SK-N-SH treated with all-trans-retinoic acid at 6 μM for 48 hours (cell line): ENCODE measurements around the gene CDKN2B-AS1.

Source experiments
- ATAC-seq: fragments of 200-7000 bp; cut with Tn5 transposase; 3 replicates; pipeline ENCODE4 v1.9.1; 2020; ENCODE audit warnings: mild to moderate bottlenecking, moderate library complexity
- ARNTL ChIP-seq: fragments of 450-650 bp; formaldehyde crosslinking; IDR thresholded peaks from 2 replicates; pipeline ENCODE4 v1.5.0; 2020; ENCODE audit warnings: low read depth, mild to moderate bottlenecking, moderate library complexity, borderline replicate concordance
- BACH2 ChIP-seq: fragments of 250-450 bp; sonication (Bioruptor Pico); IDR thresholded peaks from 2 replicates; pipeline ENCODE4 v1.9.0; 2021; ENCODE audit warnings: mild to moderate bottlenecking, borderline replicate concordance
- CSDC2 ChIP-seq: fragments of 250-450 bp; sonication (Bioruptor Pico); IDR thresholded peaks from 2 replicates; pipeline ENCODE4 v1.5.0; 2020; ENCODE audit warnings: mild to moderate bottlenecking, moderate library complexity
- ESRRG ChIP-seq: fragments of 250-450 bp; sonication (Bioruptor Pico); IDR thresholded peaks from 2 replicates; pipeline ENCODE4 v1.6.1; 2021; ENCODE audit warnings: mild to moderate bottlenecking
- GLIS3 ChIP-seq: fragments of 250-450 bp; sonication (Bioruptor Pico); IDR thresholded peaks from 2 replicates; pipeline ENCODE4 v1.5.0; 2020; ENCODE audit warnings: mild to moderate bottlenecking, moderate library complexity
- ISL1 ChIP-seq: fragments of 250-450 bp; sonication (Bioruptor Pico); IDR thresholded peaks from 2 replicates; pipeline ENCODE4 v2.1.2; 2022; ENCODE audit warnings: mild to moderate bottlenecking, moderate library complexity
- OSR1 ChIP-seq: fragments of 250-450 bp; sonication (Bioruptor Pico); IDR thresholded peaks from 2 replicates; pipeline ENCODE4 v1.8.0; 2022; ENCODE audit warnings: moderate library complexity, mild to moderate bottlenecking, inconsistent platforms
- PATZ1 ChIP-seq: fragments of 250-450 bp; sonication (Bioruptor Pico); IDR thresholded peaks from 2 replicates; pipeline ENCODE4 v1.8.0; 2020; ENCODE audit warnings: mild to moderate bottlenecking, moderate library complexity, borderline replicate concordance
- PPARA ChIP-seq: fragments of 250-450 bp; sonication (Bioruptor Pico); IDR thresholded peaks from 2 replicates; pipeline ENCODE4 v1.5.0; 2020; ENCODE audit warnings: mild to moderate bottlenecking, borderline replicate concordance
- RARB ChIP-seq: fragments of 250-450 bp; sonication (Bioruptor Pico); IDR thresholded peaks from 2 replicates; pipeline ENCODE4 v1.8.0; 2021; ENCODE audit warnings: mild to moderate bottlenecking, moderate library complexity
- SNAI2 ChIP-seq: fragments of 250-450 bp; sonication (Bioruptor Pico); IDR thresholded peaks from 2 replicates; pipeline ENCODE4 v1.5.0; 2020; ENCODE audit warnings: mild to moderate bottlenecking, moderate library complexity
- TCF4 ChIP-seq: fragments of 250-450 bp; sonication (Bioruptor Pico); IDR thresholded peaks from 2 replicates; pipeline ENCODE4 v1.8.0; 2021; ENCODE audit warnings: mild to moderate bottlenecking, moderate library complexity, borderline replicate concordance
- TOX ChIP-seq: fragments of 250-450 bp; sonication (Bioruptor Pico); IDR thresholded peaks from 2 replicates; pipeline ENCODE4 v1.8.0; 2021; ENCODE audit warnings: mild to moderate bottlenecking, moderate library complexity, borderline replicate concordance
- ZC3H10 ChIP-seq: fragments of 250-450 bp; sonication (Bioruptor Pico); IDR thresholded peaks from 2 replicates; pipeline ENCODE4 v1.5.1; 2021; ENCODE audit warnings: mild to moderate bottlenecking, moderate library complexity
- ZFP3 ChIP-seq: fragments of 250-450 bp; sonication (Bioruptor Pico); IDR thresholded peaks from 2 replicates; pipeline ENCODE4 v1.5.0; 2020; ENCODE audit warnings: mild to moderate bottlenecking, moderate library complexity
- ZNF565 ChIP-seq: fragments of 450-650 bp; formaldehyde crosslinking; conservative IDR thresholded peaks from 2 replicates; pipeline ENCODE4 v1.5.0; 2020; ENCODE audit warnings: low read depth, mild to moderate bottlenecking, moderate library complexity
- ZNF70 ChIP-seq: fragments of 450-650 bp; formaldehyde crosslinking; IDR thresholded peaks from 2 replicates; pipeline ENCODE4 v1.5.0; 2020; ENCODE audit warnings: mild to moderate bottlenecking, moderate library complexity
- TF ChIP-seq, protein P1 (sequence below): fragments of 250-450 bp; sonication (Bioruptor Pico); IDR thresholded peaks from 2 replicates; pipeline ENCODE4 v1.5.0; 2020; ENCODE audit warnings: mild to moderate bottlenecking, moderate library complexity
- TF ChIP-seq, protein P2 (sequence below): fragments of 250-450 bp; sonication (Bioruptor Pico); IDR thresholded peaks from 2 replicates; pipeline ENCODE4 v1.5.1; 2020; ENCODE audit warnings: low read depth, mild to moderate bottlenecking, moderate library complexity
- TF ChIP-seq, protein P3 (sequence below): fragments of 250-450 bp; sonication (Bioruptor Pico); IDR thresholded peaks from 2 replicates; pipeline ENCODE4 v1.5.1; 2021; ENCODE audit warnings: mild to moderate bottlenecking, moderate library complexity

Gene CDKN2B-AS1

GRCh38 chr9:22073349-22073748 is 78.8 kb downstream of the CDKN2B-AS1 start (continued):
- TF ChIP-seq ESRRG: no peak
- TF ChIP-seq SNAI2 (CRISPR knock-in tag): no peak
- no peak for TF ChIP-seq TOX (CRISPR knock-in tag)
- no peak for TF ChIP-seq ARNTL (CRISPR knock-in tag)
- no peak for TF ChIP-seq ZNF70
- no peak for TF ChIP-seq GLIS3 (CRISPR knock-in tag)
- TF ChIP-seq, protein P1, sequence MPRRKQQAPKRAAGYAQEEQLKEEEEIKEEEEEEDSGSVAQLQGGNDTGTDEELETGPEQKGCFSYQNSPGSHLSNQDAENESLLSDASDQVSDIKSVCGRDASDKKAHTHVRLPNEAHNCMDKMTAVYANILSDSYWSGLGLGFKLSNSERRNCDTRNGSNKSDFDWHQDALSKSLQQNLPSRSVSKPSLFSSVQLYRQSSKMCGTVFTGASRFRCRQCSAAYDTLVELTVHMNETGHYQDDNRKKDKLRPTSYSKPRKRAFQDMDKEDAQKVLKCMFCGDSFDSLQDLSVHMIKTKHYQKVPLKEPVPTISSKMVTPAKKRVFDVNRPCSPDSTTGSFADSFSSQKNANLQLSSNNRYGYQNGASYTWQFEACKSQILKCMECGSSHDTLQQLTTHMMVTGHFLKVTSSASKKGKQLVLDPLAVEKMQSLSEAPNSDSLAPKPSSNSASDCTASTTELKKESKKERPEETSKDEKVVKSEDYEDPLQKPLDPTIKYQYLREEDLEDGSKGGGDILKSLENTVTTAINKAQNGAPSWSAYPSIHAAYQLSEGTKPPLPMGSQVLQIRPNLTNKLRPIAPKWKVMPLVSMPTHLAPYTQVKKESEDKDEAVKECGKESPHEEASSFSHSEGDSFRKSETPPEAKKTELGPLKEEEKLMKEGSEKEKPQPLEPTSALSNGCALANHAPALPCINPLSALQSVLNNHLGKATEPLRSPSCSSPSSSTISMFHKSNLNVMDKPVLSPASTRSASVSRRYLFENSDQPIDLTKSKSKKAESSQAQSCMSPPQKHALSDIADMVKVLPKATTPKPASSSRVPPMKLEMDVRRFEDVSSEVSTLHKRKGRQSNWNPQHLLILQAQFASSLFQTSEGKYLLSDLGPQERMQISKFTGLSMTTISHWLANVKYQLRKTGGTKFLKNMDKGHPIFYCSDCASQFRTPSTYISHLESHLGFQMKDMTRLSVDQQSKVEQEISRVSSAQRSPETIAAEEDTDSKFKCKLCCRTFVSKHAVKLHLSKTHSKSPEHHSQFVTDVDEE: no peak
- no peak for TF ChIP-seq PATZ1 (CRISPR knock-in tag)
- no peak for TF ChIP-seq OSR1 (CRISPR knock-in tag)
- no peak for TF ChIP-seq ZC3H10 (CRISPR knock-in tag)

DNA sequence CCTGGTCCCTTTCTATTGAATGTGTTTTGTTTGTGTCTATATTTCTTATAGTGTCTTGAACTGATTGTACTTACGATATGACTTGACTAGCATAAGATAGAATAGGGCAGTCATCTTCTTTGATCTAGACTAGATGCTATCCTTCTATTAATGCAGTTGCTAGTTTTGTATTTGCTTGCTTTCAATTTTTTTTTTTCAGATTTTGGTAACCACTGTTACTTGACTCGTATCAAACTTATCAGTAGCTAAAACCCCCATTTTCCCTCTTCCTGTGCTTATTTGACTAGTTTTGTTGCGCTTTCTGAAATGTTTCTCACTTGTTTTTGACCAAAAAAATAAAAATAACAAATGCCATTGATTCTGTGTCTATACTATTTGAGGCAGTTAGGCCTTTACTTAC is 83.5 kb downstream of the CDKN2B-AS1 start:
- no peak for ATAC-seq
- TF ChIP-seq ARNTL (CRISPR knock-in tag) (no peak), ZFP3 (CRISPR knock-in tag) (no peak), CSDC2 (CRISPR knock-in tag) (no peak), BACH2 (no peak), ZNF565 (CRISPR knock-in tag) (no peak), TCF4 (CRISPR knock-in tag) (no peak), PPARA (no peak), RARB (no peak), PATZ1 (CRISPR knock-in tag) (no peak), ISL1 (no peak), ZNF70 (no peak), OSR1 (CRISPR knock-in tag) (no peak), SNAI2 (CRISPR knock-in tag) (no peak)
- TF ChIP-seq, protein P2, sequence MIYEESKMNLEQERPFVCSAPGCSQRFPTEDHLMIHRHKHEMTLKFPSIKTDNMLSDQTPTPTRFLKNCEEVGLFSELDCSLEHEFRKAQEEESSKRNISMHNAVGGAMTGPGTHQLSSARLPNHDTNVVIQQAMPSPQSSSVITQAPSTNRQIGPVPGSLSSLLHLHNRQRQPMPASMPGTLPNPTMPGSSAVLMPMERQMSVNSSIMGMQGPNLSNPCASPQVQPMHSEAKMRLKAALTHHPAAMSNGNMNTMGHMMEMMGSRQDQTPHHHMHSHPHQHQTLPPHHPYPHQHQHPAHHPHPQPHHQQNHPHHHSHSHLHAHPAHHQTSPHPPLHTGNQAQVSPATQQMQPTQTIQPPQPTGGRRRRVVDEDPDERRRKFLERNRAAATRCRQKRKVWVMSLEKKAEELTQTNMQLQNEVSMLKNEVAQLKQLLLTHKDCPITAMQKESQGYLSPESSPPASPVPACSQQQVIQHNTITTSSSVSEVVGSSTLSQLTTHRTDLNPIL (CRISPR knock-in tag): no peak
- TF ChIP-seq, protein P3, sequence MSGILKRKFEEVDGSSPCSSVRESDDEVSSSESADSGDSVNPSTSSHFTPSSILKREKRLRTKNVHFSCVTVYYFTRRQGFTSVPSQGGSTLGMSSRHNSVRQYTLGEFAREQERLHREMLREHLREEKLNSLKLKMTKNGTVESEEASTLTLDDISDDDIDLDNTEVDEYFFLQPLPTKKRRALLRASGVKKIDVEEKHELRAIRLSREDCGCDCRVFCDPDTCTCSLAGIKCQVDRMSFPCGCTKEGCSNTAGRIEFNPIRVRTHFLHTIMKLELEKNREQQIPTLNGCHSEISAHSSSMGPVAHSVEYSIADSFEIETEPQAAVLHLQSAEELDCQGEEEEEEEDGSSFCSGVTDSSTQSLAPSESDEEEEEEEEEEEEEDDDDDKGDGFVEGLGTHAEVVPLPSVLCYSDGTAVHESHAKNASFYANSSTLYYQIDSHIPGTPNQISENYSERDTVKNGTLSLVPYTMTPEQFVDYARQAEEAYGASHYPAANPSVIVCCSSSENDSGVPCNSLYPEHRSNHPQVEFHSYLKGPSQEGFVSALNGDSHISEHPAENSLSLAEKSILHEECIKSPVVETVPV (CRISPR knock-in tag): no peak
- TF ChIP-seq, protein P1: no peak
